T-helper 1 cell treated with Interleukin-12 subunit alpha and Interleukin-12 subunit beta and Interleukin-4 antibody, amounts not matched to agents 30 μg/mL and 1 μg/mL, for 36 hours (primary cell): ENCODE results near the gene FLNC.

ENCODE experiments used
- H3K27ac Mint-ChIP-seq: one replicate; pipeline ENCODE4 v1.8.0; 2021; ENCODE audit warnings: mild to moderate bottlenecking, mixed read lengths
- H3K27me3 Mint-ChIP-seq: one replicate; pipeline ENCODE4 v1.8.0; 2021; ENCODE audit warnings: low read depth, mixed read lengths
- H3K36me3 Mint-ChIP-seq: one replicate; pipeline ENCODE4 v1.8.0; 2021; ENCODE audit warnings: low read depth, mixed read lengths
- H3K4me1 Mint-ChIP-seq: one replicate; pipeline ENCODE4 v1.8.0; 2021; ENCODE audit warnings: low read depth, mixed read lengths
- H3K4me3 Mint-ChIP-seq: one replicate; pipeline ENCODE4 v1.8.0; 2021; ENCODE audit warnings: mild to moderate bottlenecking, moderate library complexity, mixed read lengths
- H3K9me3 Mint-ChIP-seq: one replicate; pipeline ENCODE4 v1.8.0; 2021; ENCODE audit warnings: mixed read lengths

Gene FLNC, protein sequence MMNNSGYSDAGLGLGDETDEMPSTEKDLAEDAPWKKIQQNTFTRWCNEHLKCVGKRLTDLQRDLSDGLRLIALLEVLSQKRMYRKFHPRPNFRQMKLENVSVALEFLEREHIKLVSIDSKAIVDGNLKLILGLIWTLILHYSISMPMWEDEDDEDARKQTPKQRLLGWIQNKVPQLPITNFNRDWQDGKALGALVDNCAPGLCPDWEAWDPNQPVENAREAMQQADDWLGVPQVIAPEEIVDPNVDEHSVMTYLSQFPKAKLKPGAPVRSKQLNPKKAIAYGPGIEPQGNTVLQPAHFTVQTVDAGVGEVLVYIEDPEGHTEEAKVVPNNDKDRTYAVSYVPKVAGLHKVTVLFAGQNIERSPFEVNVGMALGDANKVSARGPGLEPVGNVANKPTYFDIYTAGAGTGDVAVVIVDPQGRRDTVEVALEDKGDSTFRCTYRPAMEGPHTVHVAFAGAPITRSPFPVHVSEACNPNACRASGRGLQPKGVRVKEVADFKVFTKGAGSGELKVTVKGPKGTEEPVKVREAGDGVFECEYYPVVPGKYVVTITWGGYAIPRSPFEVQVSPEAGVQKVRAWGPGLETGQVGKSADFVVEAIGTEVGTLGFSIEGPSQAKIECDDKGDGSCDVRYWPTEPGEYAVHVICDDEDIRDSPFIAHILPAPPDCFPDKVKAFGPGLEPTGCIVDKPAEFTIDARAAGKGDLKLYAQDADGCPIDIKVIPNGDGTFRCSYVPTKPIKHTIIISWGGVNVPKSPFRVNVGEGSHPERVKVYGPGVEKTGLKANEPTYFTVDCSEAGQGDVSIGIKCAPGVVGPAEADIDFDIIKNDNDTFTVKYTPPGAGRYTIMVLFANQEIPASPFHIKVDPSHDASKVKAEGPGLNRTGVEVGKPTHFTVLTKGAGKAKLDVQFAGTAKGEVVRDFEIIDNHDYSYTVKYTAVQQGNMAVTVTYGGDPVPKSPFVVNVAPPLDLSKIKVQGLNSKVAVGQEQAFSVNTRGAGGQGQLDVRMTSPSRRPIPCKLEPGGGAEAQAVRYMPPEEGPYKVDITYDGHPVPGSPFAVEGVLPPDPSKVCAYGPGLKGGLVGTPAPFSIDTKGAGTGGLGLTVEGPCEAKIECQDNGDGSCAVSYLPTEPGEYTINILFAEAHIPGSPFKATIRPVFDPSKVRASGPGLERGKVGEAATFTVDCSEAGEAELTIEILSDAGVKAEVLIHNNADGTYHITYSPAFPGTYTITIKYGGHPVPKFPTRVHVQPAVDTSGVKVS (N-terminal part only)

GRCh38 chr7:128830231-128831177 lies at the start of gene FLNC:
FLNC (plus strand) TSS chr7:128830406; CDS start chr7:128830638, 232 bp downstream.
- H3K4me1 Mint-ChIP-seq = peaks cover 1% of the 10 kb centered on the region
- no peaks in the 10 kb centered on the region for H3K36me3 Mint-ChIP-seq
- H3K27me3 Mint-ChIP-seq = peaks cover 58% of the 10 kb centered on the region
- no peaks in the 10 kb centered on the region for H3K9me3 Mint-ChIP-seq
- peak within 1 kb of the TSS; percentile 21 for H3K4me3 Mint-ChIP-seq
- no peak within 1 kb of the TSS for H3K27ac Mint-ChIP-seq

DNA sequence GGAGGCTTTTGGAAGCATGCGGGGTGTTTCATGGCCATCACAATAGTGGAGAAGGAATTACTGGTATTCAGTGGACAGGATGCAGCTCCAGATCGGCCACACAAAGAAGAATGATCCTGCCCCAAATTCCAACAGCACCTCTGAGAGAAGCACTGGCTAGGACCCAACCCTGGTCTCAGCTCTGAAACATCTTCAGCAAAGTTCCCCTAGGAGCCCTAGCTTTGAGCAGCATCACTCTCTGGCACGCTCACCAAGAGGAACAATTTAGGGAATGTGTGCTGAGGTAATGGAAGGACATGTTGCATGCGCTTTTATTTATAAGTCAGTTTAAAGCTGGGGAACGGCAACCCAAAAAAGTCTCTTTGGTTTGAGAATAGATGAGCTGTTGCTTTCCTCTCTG lies 49.1 kb upstream of the FLNC start:
- peaks cover 20% of the 10 kb centered on the region for H3K9me3 Mint-ChIP-seq
- H3K27me3 Mint-ChIP-seq = peaks cover 19% of the 10 kb centered on the region
- no peaks in the 10 kb centered on the region for H3K4me1 Mint-ChIP-seq
- no peaks in the 10 kb centered on the region for H3K36me3 Mint-ChIP-seq
- no peak overlapping the region for H3K4me3 Mint-ChIP-seq
- H3K27ac Mint-ChIP-seq = no peak overlapping the region

DNA sequence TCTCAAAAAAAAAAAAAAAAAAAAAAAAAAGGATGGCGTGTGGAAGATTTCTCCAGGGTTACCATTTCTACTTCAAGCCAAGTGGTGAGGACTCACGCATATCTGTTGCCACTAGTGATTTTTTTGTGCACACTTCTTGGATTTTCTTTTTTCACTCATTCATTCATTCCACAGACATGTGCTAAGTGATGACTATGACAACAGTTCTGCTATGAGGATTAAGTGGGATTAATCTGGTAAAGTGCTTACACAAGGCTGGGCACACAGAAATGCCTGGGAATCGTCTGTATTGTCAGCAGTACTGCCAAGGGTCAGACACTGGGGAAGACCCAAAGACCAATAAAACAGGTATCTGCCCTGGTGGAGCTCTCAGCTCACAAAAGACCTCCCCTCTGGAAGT lies 48.4 kb upstream of the FLNC start:
- Mint-ChIP-seq H3K27me3 (peaks cover 26% of the 10 kb centered on the region), H3K27ac (no peak overlapping the region), H3K36me3 (no peaks in the 10 kb centered on the region), H3K4me3 (no peak overlapping the region), H3K4me1 (no peaks in the 10 kb centered on the region), H3K9me3 (peaks cover 15% of the 10 kb centered on the region)

- Mint-ChIP-seq H3K36me3 (no peaks in the 10 kb centered on the region), H3K4me1 (no peaks in the 10 kb centered on the region), H3K27ac (no peak overlapping the region), H3K4me3 (no peak overlapping the region), H3K9me3 (peaks cover under 1% of the 10 kb centered on the region), H3K27me3 (peaks cover 34% of the 10 kb centered on the region)
Measured at GRCh38 chr7:128783143-128783861, 46.9 kb upstream of the FLNC start.

DNA sequence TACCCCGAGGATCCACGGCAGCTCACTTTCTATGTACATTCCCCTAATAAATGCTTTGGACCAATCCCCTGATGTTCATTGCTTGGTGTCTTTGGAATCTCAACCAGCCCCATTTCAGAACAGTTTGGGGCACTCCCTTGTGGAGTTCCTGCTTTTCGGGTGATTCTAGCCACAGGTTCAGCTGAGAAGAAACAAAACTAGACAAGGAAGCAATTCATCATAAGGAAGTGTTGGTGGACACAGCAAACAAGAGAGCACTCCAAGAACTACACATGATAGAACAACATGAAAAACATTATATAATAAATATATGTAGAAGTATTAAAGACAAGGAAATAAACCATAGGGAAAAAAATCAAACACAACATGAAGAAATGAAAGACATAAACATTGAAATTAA lies 44.5 kb upstream of the FLNC start:
- Mint-ChIP-seq H3K27me3 (peaks cover 53% of the 10 kb centered on the region), H3K27ac (no peak overlapping the region), H3K4me1 (no peaks in the 10 kb centered on the region), H3K4me3 (no peak overlapping the region), H3K36me3 (no peaks in the 10 kb centered on the region), H3K9me3 (no peaks in the 10 kb centered on the region)

GRCh38 chr7:128788446-128789412 lies 41.5 kb upstream of the FLNC start:
- H3K36me3 Mint-ChIP-seq = no peaks in the 10 kb centered on the region
- peaks cover 53% of the 10 kb centered on the region for H3K27me3 Mint-ChIP-seq
- H3K4me1 Mint-ChIP-seq = peaks cover 3% of the 10 kb centered on the region
- no peaks in the 10 kb centered on the region for H3K9me3 Mint-ChIP-seq
- H3K27ac Mint-ChIP-seq = no peak overlapping the region
- peak overlapping the region; percentile 76 for H3K4me3 Mint-ChIP-seq

GRCh38 chr7:128790315-128791041 lies 39.7 kb upstream of the FLNC start:
- H3K9me3 Mint-ChIP-seq = no peaks in the 10 kb centered on the region
- H3K27ac Mint-ChIP-seq = no peak overlapping the region
- peaks cover 47% of the 10 kb centered on the region for H3K27me3 Mint-ChIP-seq
- no peaks in the 10 kb centered on the region for H3K36me3 Mint-ChIP-seq
- peak overlapping the region; percentile 76 for H3K4me3 Mint-ChIP-seq
- H3K4me1 Mint-ChIP-seq = peaks cover 4% of the 10 kb centered on the region

- H3K27me3 Mint-ChIP-seq = peaks cover 39% of the 10 kb centered on the region
- peak within 1 kb of the TSS; percentile 79 for H3K4me3 Mint-ChIP-seq
Measured at GRCh38 chr7:128791121-128791971, 38.9 kb upstream of the FLNC start, which contains the start of gene CCDC136. CCDC136 (plus strand) TSS chr7:128791968; CDS start chr7:128792412, 444 bp downstream.

GRCh38 chr7:128791972-128792327 lies 38.3 kb upstream of the FLNC start:
- Mint-ChIP-seq H3K36me3 (no peaks in the 10 kb centered on the region), H3K27me3 (peaks cover 34% of the 10 kb centered on the region), H3K4me1 (peaks cover 4% of the 10 kb centered on the region), H3K9me3 (no peaks in the 10 kb centered on the region), H3K4me3 (peak overlapping the region; percentile 79), H3K27ac (no peak overlapping the region)

More at GRCh38 chr7:128791121-128791971, 38.9 kb upstream of the FLNC start, which contains the start of gene CCDC136:
- Mint-ChIP-seq H3K27ac (no peak within 1 kb of the TSS), H3K9me3 (no peaks in the 10 kb centered on the region), H3K36me3 (no peaks in the 10 kb centered on the region), H3K4me1 (peaks cover 4% of the 10 kb centered on the region)

DNA sequence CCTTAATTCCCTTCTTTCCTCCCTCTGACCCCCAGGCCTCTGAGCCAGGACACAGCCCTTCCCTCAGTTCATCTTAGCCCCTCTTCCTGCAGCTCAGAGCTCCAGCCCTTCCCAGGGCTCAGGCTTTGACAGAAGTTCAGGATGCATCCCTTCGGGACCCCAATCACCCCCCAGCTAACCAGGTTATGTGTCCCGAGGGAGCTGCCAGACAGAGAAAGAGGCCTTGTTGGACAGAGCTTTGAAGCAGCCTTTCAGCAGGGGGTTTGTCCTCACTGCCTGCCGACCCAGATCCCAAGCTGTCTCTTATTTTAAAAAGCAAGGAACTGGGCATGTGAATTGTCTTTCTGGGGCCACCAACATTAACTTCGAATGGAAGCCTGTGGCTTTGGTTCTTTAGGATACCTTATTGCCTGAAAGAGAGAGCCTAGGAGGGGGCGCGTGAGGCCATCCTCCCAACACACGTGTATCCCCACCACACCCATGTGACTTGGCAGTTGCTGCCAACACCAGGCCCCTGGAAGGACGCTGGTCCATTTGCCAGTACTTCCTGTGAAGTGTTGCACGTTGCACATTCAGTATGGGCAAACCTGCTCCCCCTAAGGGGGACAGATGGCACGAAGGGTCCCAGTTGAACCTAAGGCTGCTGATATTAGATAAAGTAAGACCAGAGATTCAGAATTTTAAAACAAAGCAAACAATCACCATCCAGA lies 37.6 kb upstream of the FLNC start:
- no peak overlapping the region for H3K27ac Mint-ChIP-seq
- H3K9me3 Mint-ChIP-seq = no peaks in the 10 kb centered on the region
- H3K4me3 Mint-ChIP-seq = peak overlapping the region; percentile 42

More for the DNA sequence above, 37.6 kb upstream of the FLNC start:
- no peaks in the 10 kb centered on the region for H3K36me3 Mint-ChIP-seq
- H3K27me3 Mint-ChIP-seq = peaks cover 30% of the 10 kb centered on the region
- H3K4me1 Mint-ChIP-seq = peaks cover 4% of the 10 kb centered on the region
